GM23338 (cell line): Measurements from ENCODE around the gene CFAP92. TPM values are rescaled to one million over a fixed set of nuclear protein-coding genes. Genes with fewer than 3 reads are reported as not detected.

Experiments used
- ATAC-seq: fragments of 200-7000 bp; cut with Tn5 transposase; 3 replicates; pipeline ENCODE4 v1.9.1; 2020
- DNase-seq: peaks from one replicate; pipeline ENCODE4 v3.0.0-alpha.2; 2015; ENCODE audit warnings: low spot score
- H2AFZ ChIP-seq: fragments of 200-600 bp; sonication (generic); 2 replicates; pipeline ENCODE4 v1.8.0; 2016; ENCODE audit warnings: antibody characterized with exemption, mild to moderate bottlenecking, moderate library complexity
- H3F3A ChIP-seq: fragments of 200-600 bp; sonication (generic); replicated peaks from 2 replicates; pipeline ENCODE4 v1.8.0; 2017; ENCODE audit warnings: antibody characterized with exemption, mixed run types, low read depth
- H3K27ac ChIP-seq: fragments of 200-600 bp; sonication (generic); 2 replicates; pipeline ENCODE4 v1.6.1; 2016; ENCODE audit warnings: low read depth
- H3K27me3 ChIP-seq: fragments of 200-600 bp; sonication (generic); 2 replicates; pipeline ENCODE4 v1.8.0; 2016; ENCODE audit warnings: mild to moderate bottlenecking, mixed run types, moderate library complexity; ENCODE audit not compliant: insufficient read depth
- H3K36me3 ChIP-seq: fragments of 200-600 bp; sonication (generic); 2 replicates; pipeline ENCODE4 v1.8.0; 2016; ENCODE audit warnings: mild to moderate bottlenecking; ENCODE audit not compliant: insufficient read depth
- H3K4me1 ChIP-seq: fragments of 200-600 bp; sonication (generic); 2 replicates; pipeline ENCODE4 v1.8.0; 2016; ENCODE audit warnings: mild to moderate bottlenecking, moderate library complexity; ENCODE audit not compliant: insufficient read depth
- H3K4me2 ChIP-seq: fragments of 200-600 bp; sonication (generic); 2 replicates; pipeline ENCODE4 v1.7.1; 2017; ENCODE audit warnings: mixed run types
- H3K4me3 ChIP-seq: fragments of 200-600 bp; sonication (generic); 2 replicates; pipeline ENCODE4 v1.6.1; 2016; ENCODE audit warnings: mixed run types
- H3K79me2 ChIP-seq: fragments of 200-600 bp; sonication (generic); replicated peaks from 2 replicates; pipeline ENCODE4 v1.8.0; 2017; ENCODE audit warnings: mild to moderate bottlenecking; ENCODE audit not compliant: insufficient read depth
- H3K9me2 ChIP-seq: fragments of 200-600 bp; sonication (generic); 2 replicates; pipeline ENCODE4 v1.8.0; 2017; ENCODE audit not compliant: insufficient read depth
- H4K20me1 ChIP-seq: fragments of 200-600 bp; sonication (generic); replicated peaks from 2 replicates; pipeline ENCODE4 v1.8.0; 2017; ENCODE audit warnings: mild to moderate bottlenecking; ENCODE audit not compliant: insufficient read depth
- H3K27ac Mint-ChIP-seq: 2 replicates; pipeline ENCODE4 v1.8.0; 2020; ENCODE audit warnings: inconsistent platforms, mild to moderate bottlenecking, moderate library complexity, mixed read lengths
- H3K27me3 Mint-ChIP-seq: 3 replicates; pipeline ENCODE4 v1.8.0; 2022; ENCODE audit warnings: low read depth, mild to moderate bottlenecking, moderate library complexity, mixed read lengths, inconsistent platforms; ENCODE audit not compliant: insufficient read depth, poor library complexity
- H3K36me3 Mint-ChIP-seq: 3 replicates; pipeline ENCODE4 v1.8.0; 2021; ENCODE audit warnings: low read depth, mild to moderate bottlenecking, inconsistent platforms, moderate library complexity, mixed read lengths
- H3K4me1 Mint-ChIP-seq: 3 replicates; pipeline ENCODE4 v1.8.0; 2020; ENCODE audit warnings: mild to moderate bottlenecking, inconsistent platforms, mixed read lengths
- H3K4me3 Mint-ChIP-seq: 3 replicates; pipeline ENCODE4 v1.8.0; 2021; ENCODE audit warnings: moderate library complexity, mild to moderate bottlenecking, inconsistent platforms, mixed read lengths
- H3K9me3 Mint-ChIP-seq: 3 replicates; pipeline ENCODE4 v1.8.0; 2020; ENCODE audit warnings: moderate library complexity, mild to moderate bottlenecking, inconsistent platforms, mixed read lengths
- EZH2 ChIP-seq: fragments of 200-600 bp; sonication (generic); IDR thresholded peaks from one replicate; pipeline ENCODE4 v1.8.0; 2017; ENCODE audit warnings: antibody characterized with exemption, mild to moderate bottlenecking, low read depth; ENCODE audit not compliant: unreplicated experiment
- JUNB ChIP-seq: IDR thresholded peaks from one replicate; pipeline ENCODE4 v1.6.1; 2016; ENCODE audit warnings: antibody characterized with exemption; ENCODE audit not compliant: unreplicated experiment
- REST ChIP-seq: IDR thresholded peaks from one replicate; pipeline ENCODE4 v1.6.1; 2018; ENCODE audit warnings: antibody characterized with exemption; ENCODE audit not compliant: unreplicated experiment
- ZNF114 ChIP-seq: fragments of 250-450 bp; sonication (Bioruptor Pico); IDR thresholded peaks from 2 replicates; pipeline ENCODE4 v1.5.0; 2020; ENCODE audit warnings: mild to moderate bottlenecking, moderate library complexity
- polyA plus RNA-seq: library from polyadenylated mRNA; unstranded; fragments of >200 nt; fragmentation: Nextera tagmentation; extraction: Ambion mirVana; gene quantifications from 2 replicates; pipeline ENCODE4 v1.2.1, GENCODE V29; 2016
- total RNA-seq: library from RNA; depleted of rRNA; stranded (reverse); fragments of >200 nt; shearing (Covaris generic); gene quantifications from 2 replicates; pipeline ENCODE4 v1.2.3, GENCODE V29; 2014

The CFAP92 gene
- total and polyA plus RNA-seq, 2 experiments from 2014 or later: 1.6 to 2.3 TPM

DNA sequence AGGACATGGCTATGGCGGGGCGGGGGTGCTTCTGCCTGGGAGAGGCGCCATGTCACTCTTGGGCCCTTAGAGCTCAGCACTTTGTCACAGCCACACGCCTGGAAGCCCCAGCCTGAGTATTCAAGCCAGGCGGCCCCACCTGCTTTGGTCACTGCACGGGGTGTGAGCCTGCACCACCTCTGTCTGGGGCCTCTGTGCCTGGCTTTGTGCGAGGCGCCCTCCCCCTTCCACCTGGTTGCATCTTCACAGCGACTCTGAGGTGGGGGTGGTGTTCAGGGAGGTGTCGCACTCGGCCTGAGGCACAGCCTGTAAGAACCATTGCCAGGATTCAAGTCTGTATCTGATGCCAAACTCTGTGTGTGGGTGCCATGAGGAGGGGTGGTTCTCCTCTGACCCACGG, 90.4 kb downstream of the CFAP92 start:
- H3K36me3 Mint-ChIP-seq: peaks cover 72% of the 10 kb centered on the region
- H3K9me3 Mint-ChIP-seq: no peaks in the 10 kb centered on the region
- Histone ChIP-seq H3F3A (no peaks in the 10 kb centered on the region), H3K4me1 (no peaks in the 10 kb centered on the region), H2AFZ (no peak overlapping the region), H3K27ac (no peak overlapping the region), H3K4me3 (no peak overlapping the region), H4K20me1 (peaks cover 5% of the 10 kb centered on the region), H3K27me3 (no peaks in the 10 kb centered on the region), H3K79me2 (no peaks in the 10 kb centered on the region), H3K36me3 (peaks cover 17% of the 10 kb centered on the region), H3K4me2 (no peak overlapping the region), H3K9me2 (no peaks in the 10 kb centered on the region)
- no peak for TF ChIP-seq REST
- TF ChIP-seq EZH2: no peak
- no peak for TF ChIP-seq ZNF114 (CRISPR knock-in tag)
- no peak for TF ChIP-seq JUNB
- ATAC-seq (no peak), DNase-seq (no peak)
- no peak overlapping the region for H3K27ac Mint-ChIP-seq
- H3K27me3 Mint-ChIP-seq: peaks cover 3% of the 10 kb centered on the region
- no peaks in the 10 kb centered on the region for H3K4me1 Mint-ChIP-seq
- H3K4me3 Mint-ChIP-seq: no peak overlapping the region

DNA sequence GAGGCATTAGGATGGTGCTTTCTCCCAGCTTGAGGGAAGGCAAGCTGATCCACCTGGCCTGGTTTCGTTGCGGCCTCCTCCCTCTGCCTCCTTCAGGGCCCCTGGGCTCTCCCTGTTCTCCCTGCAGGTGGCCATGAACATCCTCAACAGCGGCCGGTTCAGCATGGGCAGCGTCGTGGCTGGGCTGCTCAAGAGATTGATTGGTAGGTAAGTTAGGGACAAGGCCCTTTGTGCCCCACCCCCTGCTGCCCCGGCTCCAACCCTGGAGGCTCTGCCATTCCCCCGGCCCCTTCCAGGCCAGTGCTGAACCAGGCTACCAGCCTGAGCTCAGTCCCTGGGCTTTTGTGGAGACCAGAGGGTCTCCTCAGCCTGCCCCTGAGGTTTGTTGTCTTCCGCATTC, 91.5 kb downstream of the CFAP92 start:
- Histone ChIP-seq H3K4me3 (no peak overlapping the region), H3K4me2 (no peak overlapping the region), H3F3A (no peaks in the 10 kb centered on the region), H3K27ac (no peak overlapping the region), H4K20me1 (peaks cover 10% of the 10 kb centered on the region), H3K27me3 (no peaks in the 10 kb centered on the region), H3K36me3 (peaks cover 17% of the 10 kb centered on the region), H3K4me1 (no peaks in the 10 kb centered on the region), H3K79me2 (no peaks in the 10 kb centered on the region), H3K9me2 (no peaks in the 10 kb centered on the region), H2AFZ (no peak overlapping the region)
- ATAC-seq (no peak), DNase-seq (no peak)
- Mint-ChIP-seq H3K36me3 (peaks cover 80% of the 10 kb centered on the region), H3K9me3 (no peaks in the 10 kb centered on the region), H3K4me1 (no peaks in the 10 kb centered on the region), H3K27ac (no peak overlapping the region), H3K4me3 (no peak overlapping the region), H3K27me3 (peaks cover 3% of the 10 kb centered on the region)
- no peak for TF ChIP-seq REST
